Left cardiac atrium (tissue), 4 donors: ENCODE results near the gene WASL. TPM values are rescaled to one million over a fixed set of nuclear protein-coding genes. Genes with fewer than 3 reads are reported as not detected.
A peak's percentile ranks its signal among the peaks of the same experiment; 100 is the strongest.

ENCODE experiments used
- ATAC-seq, 2 donors: fragments of 200-7000 bp; cut with Tn5 transposase; one replicate each; pipeline ENCODE4 v1.9.1; 2020; ENCODE audit warnings: mild to moderate bottlenecking in 2 of 2, moderate library complexity in 2 of 2
- DNase-seq: peaks from one replicate; pipeline ENCODE4 v3.0.0-alpha.2; 2020
- intact Hi-C, 2 donors: fragments of 100-400 bp; cut with DNase I; formaldehyde crosslinking; loops; one replicate each; pipeline versions ENCODE4 v1.14.1 to v1.15.1; 2022 to 2023
- total RNA-seq, 2 donors: library from RNA; stranded (reverse); fragmentation: NEBNext Ultra II Directional; extraction: Animal tissue kit (Norgen Biotek cat#: 25700); gene quantifications; one replicate each; pipeline ENCODE4 v1.2.1, GENCODE V29; 2021
- donor health status: DM: no; HTN: yes; CAD: no.
- donor health status: DM: no; HTN: yes; CAD: no; lungs with severe emphysema.
- donor health status: DM: yes; HTN: yes; CAD: no.
- donor health status: Dilated cardiomyopathy.

The WASL gene
- total RNA-seq, 2 donors from 2014 or later = 25.1 to 26.8 TPM

DNA sequence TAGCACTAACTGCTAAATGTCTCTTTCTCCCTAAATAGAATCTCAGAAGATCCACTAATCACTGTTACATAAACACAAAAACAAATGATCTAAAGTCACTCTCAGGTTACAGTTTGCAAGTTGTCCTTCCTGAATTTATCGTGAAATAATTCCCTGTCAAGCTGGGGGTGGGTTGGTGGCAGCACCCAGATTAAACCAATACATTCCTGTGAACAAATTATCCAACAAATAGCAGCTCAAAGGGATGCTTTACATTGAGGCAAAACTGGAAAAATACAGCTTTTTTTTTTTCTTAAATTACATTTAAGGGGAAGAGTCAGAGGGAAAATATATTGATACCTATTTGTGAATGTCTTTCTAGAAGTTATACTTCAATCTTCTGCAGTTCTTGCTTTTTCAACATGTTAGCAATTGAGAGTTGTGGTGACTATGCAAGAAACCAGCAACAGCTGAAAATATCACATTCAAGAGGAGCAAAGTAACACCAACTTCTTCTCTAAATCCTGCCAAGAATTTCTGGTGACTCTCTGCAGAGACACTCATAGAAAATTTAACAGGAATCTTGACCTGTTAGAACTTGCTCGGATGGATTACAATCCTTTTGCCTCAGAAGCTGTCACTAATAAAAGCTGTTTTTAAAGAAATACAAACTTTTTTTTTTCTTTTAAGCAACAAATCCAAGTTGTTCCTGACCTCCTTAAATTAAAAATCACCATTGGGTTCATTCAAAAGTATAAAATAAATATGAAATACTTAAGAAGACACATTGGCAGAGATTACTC lies 74.2 kb downstream of the WASL start:
- intact Hi-C loops = no loop called here
- DNase-seq = no peak
- peak; percentile 15 to 36 for ATAC-seq

DNA sequence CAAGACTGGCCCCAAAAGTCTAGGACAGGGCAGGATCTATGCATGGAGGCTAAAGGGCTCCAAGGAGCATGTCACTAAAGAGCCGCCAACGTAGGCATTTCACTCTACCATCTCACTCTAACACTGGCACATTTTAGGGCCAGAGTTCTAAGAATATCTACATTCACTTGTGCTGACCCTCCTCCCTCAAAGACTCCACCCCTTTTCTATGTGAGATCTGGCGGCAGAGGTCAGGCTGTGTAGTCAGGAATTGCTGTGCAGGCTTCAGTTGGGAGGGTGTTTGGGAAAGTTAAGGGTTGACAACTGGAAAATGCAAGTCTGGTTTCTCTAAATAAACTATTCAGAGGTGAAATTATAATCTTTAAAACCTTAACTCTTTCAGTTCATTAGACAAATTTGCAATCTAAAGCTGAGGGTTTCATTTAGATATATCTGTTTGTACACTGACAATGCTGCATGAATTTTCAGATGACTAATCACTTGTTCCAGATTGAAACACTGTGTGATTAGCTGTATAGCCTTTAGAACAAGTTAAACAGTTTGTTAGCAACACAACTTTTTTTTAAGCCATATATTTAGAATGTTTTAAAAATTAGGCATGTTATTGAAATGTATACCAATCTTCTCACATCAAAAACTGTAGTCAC lies 74.9 kb downstream of the WASL start:
- intact Hi-C loops = no loop called here
- ATAC-seq (peak; percentile 50 to 71), DNase-seq (no peak)

DNA sequence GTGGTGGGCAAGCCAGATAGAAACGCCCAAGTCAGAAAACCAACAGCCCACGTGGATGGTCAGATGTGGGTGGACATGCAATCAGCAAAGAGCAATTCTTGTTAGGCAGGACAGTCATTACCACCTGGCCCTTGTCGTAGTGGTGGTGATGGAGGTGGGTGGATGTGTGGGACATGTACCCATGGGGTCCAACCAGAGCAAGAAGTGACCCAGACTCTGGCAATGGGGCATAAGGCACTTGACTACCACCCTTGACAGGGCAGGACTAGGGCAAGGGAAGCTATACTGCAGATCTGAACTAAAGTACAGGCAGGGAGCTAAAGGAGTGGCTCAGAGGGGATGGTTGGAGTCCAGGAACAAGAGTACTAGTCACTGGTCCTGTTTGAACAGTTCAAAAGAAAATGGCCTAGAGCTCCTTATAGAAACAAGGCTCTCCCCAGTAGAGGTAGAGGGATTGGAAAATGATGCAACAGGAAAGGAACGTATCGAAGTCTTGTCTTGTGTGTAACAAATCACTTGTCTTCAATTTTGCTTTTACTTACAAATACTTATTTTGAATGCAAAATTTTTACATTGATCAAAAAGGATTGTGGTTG lies 75.6 kb downstream of the WASL start:
- no peak for DNase-seq
- no peak for ATAC-seq
- intact Hi-C loops = no loop called here

DNA sequence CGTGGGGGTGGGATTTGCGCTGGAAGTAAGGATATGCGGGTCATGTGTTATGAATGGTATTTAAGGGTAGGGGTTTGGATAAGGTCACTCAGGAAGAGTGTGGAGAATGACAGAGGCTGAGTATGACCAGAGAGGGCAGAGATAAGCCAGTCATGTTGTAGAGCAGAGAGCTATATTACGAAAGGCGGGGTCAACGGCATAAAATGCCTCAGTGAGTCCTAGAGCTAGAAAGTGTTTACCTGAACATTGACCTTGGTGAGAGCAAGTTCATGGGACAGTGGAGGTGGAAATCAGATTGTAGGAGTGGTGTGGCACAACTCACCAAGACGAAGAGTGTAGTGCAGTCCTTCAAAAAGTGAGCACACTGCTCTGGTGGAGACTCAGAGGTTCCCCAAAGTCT lies 79.3 kb downstream of the WASL start:
- ATAC-seq = no peak
- DNase-seq = no peak
- intact Hi-C loops = no loop called here

- DNase-seq (no peak), ATAC-seq (peak in 1 of 2 donors; percentile 71)
- intact Hi-C loops = no loop called here
These were observed 82.3 kb downstream of the WASL start for GRCh38 chr7:123666492-123666891.

GRCh38 chr7:123665896-123666295 lies 82.9 kb downstream of the WASL start:
- DNase-seq (no peak), ATAC-seq (no peak)
- intact Hi-C loops = no loop called here

DNA sequence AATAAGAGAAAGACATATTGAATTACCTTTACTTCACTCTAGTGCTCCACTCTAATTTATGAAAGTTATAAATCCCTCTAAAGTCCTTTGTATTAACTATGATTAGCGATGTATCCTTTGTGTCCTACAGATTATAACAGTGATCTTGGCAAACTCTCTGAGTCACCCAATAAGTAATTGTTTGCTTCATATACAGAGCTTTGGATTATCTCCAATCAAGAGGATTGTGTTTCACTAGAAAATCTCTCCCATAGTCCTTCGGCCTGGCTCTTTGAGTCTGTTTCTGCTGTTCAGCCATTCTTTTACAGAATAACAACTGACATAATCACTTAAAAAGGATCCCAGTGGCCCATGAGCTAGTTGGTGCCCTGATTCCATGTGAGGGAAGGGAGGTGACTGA lies 83.6 kb downstream of the WASL start:
- no peak for ATAC-seq
- intact Hi-C loops = no loop called here
- DNase-seq = no peak

- intact Hi-C loops = no loop called here
- ATAC-seq (no peak), DNase-seq (no peak)
These were observed 85.6 kb downstream of the WASL start for GRCh38 chr7:123663200-123663599.

DNA sequence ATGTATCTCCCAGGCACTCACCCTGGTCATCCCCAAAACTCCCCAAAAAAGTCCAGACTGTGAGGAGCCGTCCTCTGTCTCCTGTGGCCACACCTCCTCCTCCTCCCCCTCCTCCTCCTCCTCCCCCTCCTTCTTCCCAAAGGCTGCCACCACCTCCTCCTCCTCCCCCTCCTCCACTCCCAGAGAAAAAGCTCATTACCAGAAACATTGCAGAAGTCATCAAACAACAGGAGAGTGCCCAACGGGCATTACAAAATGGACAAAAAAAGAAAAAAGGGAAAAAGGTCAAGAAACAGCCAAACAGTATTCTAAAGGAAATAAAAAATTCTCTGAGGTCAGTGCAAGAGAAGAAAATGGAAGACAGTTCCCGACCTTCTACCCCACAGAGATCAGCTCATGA lies 86.0 kb downstream of the WASL start:
- intact Hi-C loops = no loop called here
- DNase-seq (no peak), ATAC-seq (no peak)

DNA sequence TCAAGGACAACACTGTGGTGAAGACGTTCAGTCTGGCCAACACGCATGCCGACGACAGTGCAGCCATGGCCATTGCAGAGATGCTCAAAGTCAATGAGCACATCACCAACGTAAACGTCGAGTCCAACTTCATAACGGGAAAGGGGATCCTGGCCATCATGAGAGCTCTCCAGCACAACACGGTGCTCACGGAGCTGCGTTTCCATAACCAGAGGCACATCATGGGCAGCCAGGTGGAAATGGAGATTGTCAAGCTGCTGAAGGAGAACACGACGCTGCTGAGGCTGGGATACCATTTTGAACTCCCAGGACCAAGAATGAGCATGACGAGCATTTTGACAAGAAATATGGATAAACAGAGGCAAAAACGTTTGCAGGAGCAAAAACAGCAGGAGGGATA lies 86.5 kb downstream of the WASL start:
- intact Hi-C loops = no loop called here
- no peak for DNase-seq
- no peak for ATAC-seq

DNA sequence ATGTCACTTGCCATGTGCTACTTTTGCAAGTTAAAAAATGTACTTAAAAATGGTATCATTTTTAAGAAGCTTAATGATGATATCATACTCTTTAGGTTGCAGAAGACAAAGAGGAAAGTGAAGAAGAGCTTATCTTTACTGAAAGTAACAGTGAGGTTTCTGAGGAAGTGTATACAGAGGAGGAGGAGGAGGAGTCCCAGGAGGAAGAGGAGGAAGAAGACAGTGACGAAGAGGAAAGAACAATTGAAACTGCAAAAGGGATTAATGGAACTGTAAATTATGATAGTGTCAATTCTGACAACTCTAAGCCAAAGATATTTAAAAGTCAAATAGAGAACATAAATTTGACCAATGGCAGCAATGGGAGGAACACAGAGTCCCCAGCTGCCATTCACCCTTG lies 87.0 kb downstream of the WASL start:
- ATAC-seq (no peak), DNase-seq (no peak)
- intact Hi-C loops = no loop called here

- ATAC-seq = peak in 1 of 2 donors; percentile 15
- no peak for DNase-seq
- intact Hi-C loops = no loop called here
These were observed 88.1 kb downstream of the WASL start for GRCh38 chr7:123660514-123661354.

- intact Hi-C loops = no loop called here
- no peak for DNase-seq
- no peak for ATAC-seq
These were observed 90.8 kb downstream of the WASL start for GRCh38 chr7:123658023-123658422.

DNA sequence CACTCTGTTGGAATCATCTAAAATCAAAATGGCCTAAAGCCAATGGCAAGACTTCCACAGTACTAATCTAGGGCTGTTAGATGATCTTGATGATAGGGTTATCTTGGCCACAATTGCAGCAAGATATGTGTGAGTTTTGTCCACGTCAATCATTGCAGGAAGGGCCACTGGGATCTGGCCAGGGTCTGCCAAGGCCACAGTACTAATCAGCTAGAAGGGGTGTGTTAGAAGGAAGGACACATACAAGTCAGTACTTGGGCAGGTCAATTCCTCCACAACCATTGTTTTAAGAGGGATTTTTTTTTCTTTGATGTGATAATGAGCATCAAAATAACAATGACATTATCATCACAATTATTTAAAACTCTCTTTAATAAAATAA lies 91.5 kb downstream of the WASL start:
- intact Hi-C loops = no loop called here
- DNase-seq = no peak

DNA sequence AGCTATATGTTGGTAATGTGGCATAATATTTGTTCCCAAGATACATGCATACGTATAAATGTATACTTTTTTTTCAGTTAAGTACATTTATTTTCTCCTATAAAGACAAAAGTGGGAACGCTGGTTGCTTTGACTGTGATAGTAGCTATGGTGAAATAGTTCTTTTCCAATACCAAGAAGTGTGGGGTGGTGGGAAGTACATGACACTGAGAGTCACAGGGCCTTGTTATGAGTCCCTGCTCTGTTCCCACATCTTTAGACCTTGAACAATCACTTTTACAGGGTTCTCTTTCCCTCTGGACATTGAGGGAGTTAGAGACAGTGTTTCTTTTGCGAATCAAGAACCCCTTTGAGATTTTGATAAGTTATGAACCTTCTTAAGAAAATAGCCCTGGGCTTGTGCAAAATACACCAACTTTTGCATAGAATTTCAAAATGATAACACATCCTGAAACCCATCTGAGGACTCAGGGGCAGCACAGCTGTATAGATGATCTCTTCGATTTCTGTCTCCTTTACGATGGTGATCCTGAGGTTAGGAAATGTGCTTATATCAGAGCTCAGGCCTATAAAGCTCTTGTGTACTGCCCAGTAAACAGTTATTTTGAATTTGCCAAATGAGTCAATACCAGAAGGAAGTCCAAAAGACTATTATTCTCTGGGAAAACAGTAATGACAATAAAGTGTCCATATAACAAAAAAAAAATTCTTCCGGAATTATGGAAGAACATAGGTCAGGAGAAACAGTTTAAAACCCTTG lies 92.1 kb downstream of the WASL start:
- DNase-seq (no peak), ATAC-seq (peak in 1 of 2 donors; percentile 26)
- intact Hi-C loops = no loop called here

More for the DNA sequence above, 91.5 kb downstream of the WASL start:
- ATAC-seq = peak; percentile 39 to 54

DNA sequence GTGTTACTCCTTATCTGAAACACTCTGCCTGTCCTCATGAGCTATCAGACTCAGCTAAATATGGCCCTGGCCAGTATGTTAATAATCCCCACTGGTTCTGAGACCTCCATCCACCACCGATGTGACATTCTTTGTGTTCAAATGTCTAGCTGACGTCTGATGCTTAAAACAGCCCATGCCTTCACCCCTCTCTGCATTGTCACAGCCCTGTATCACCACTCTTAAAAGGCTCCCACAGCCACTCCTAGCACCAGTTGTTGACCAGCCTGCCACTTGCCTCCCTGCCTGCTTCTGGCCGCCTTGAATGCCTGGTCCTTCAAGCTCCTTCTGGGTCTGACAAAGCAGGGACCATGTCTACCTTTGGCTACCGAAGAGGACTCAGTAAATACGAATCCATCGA lies 93.2 kb downstream of the WASL start, which contains the start of gene LMOD2:
TSS of gene LMOD2 (plus strand) at position 253 of the 400 bp plus-strand sequence. CDS start at position 351, 98 bp downstream.
- intact Hi-C loops = no loop called here
- DNase-seq (peak; percentile 55), ATAC-seq (peak; percentile 84 to 89)

DNA sequence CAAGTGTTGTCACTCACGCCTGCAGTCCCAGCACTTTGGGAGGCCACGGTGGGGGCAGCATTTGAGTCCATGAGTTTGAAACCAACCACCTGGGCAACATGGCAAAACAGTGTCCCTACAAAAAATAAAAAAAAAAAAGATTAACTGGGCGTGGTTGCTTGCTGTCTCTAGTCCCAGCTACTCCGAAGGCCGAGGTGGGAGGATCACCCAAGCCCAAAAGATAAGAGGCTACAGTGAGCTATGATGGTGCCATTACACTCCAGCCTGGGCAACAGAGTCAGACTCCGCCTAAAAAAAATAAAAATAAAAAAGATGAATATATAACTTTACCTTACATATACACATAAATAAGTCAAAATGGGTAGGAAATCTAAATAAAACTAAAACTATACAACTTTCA lies 95.6 kb downstream of the WASL start:
- intact Hi-C loops = no loop called here
- DNase-seq (no peak), ATAC-seq (no peak)

DNA sequence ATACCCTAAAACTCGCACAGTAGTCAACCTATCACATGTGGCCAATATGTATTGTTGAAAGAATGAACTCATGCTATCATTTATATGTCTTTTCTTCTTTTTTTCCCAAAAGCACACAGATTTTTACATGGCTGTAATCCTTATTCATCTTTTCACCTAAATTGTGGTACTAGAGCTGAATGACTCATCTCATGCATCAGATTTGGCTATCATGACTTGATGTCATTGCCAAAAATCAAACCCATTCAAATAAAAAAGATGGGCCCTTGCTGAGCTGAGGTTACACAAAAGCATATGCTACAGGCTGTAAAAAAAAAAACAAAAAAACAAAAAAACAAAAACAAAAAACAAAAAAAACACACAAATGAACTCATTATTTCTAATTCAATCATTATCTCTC lies 96.4 kb downstream of the WASL start:
- DNase-seq = no peak
- ATAC-seq = no peak
- intact Hi-C loops = no loop called here

DNA sequence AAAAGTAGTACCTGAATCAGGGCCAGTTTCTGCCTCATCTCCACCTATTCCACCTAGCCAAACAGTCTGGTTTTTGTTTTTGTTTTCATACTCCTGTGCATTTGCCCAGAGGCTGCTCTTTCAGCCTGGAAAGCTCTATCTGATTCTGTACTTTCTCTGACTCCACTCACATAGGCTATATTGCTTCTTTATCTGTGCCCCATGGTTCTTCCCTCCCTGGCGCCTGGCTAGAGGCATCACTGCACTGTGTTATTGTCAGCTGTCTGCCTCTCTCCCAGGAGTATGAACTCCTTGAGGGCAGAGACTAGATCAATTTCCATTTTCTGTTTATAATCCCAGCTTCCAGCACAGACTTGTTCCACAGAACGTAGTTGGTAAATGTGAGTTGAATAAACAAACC lies 98.2 kb downstream of the WASL start:
- ATAC-seq (peak in 1 of 2 donors; percentile 24), DNase-seq (no peak)
- intact Hi-C loops = no loop called here
